Small intestine (tissue), 4 donors: ENCODE results near the gene ZFHX2. TPM values are rescaled to one million over a fixed set of nuclear protein-coding genes. Genes with fewer than 3 reads are reported as not detected.

Experiments
- polyA plus RNA-seq, 4 donors: library from polyadenylated mRNA; stranded (reverse) in 3 of 4; unstranded in 1 of 4; fragments of 200-250 nt in 3 of 4; fragments of 120-200 nt in 1 of 4; gene quantifications; one replicate each; pipeline versions ENCODE4 v1.2.1 to v1.2.3, GENCODE V29; 2013
- donor health status: healthy with polysubstance abuse.
- donor health status: Bipolar disorder and iron deficiency.
- donor health status: healthy.

The ZFHX2 gene
- polyA plus RNA-seq, 4 donors = 0.55 to 2.2 TPM; not detected in 2

Other genes starting within 250 kb of the ZFHX2 start
- 10 to 100 TPM in 2 of 4 donors, 1 to 10 TPM in 2; 6.7 to 27.0 (median 14.5) TPM for gene PPP1R3E, start 248.9 kb downstream of the ZFHX2 start, polyA plus RNA-seq
- gene BCL2L2, start 244.9 kb downstream of the ZFHX2 start, polyA plus RNA-seq = 10 to 100 TPM; 30.8 to 50.0 (median 37.7) TPM
- 100 to 1,000 TPM; 119 to 170 (median 147) TPM for gene PABPN1, start 230.3 kb downstream of the ZFHX2 start, polyA plus RNA-seq
- gene SLC22A17, start 198.9 kb downstream of the ZFHX2 start, polyA plus RNA-seq = 10 to 100 TPM in 2 of 4 donors, 1 to 10 TPM in 1, under 1 TPM in 1; 0.67 to 36.3 (median 7.4) TPM
- gene EFS, start 186.6 kb downstream of the ZFHX2 start, polyA plus RNA-seq = 10 to 100 TPM in 1 of 4 donors, 1 to 10 TPM in 1, under 1 TPM in 2; 0.54 to 11.5 (median 1.8) TPM
- gene IL25, start 179.0 kb downstream of the ZFHX2 start, polyA plus RNA-seq = not detected
- gene CMTM5, start 174.7 kb downstream of the ZFHX2 start, polyA plus RNA-seq = under 1 TPM in 2 of 4 donors, not detected in 2; 0.61 to 0.97 TPM
- 10 to 100 TPM in 1 of 4 donors, 1 to 10 TPM in 1, under 1 TPM in 2; 0.01 to 52.1 (median 1.1) TPM for gene MYH6, start 143.5 kb downstream of the ZFHX2 start, polyA plus RNA-seq
- gene MYH7, start 116.1 kb downstream of the ZFHX2 start, polyA plus RNA-seq = 1 to 10 TPM in 3 of 4 donors, under 1 TPM in 1; 0.37 to 8.6 (median 2.6) TPM
- gene NGDN, start 82.1 kb downstream of the ZFHX2 start, polyA plus RNA-seq = 10 to 100 TPM; 38.2 to 48.1 (median 45.2) TPM
- 10 to 100 TPM in 3 of 4 donors, 1 to 10 TPM in 1; 9.7 to 26.7 (median 15.5) TPM for gene THTPA, start 4.5 kb upstream of the ZFHX2 start, polyA plus RNA-seq
- 100 to 1,000 TPM in 3 of 4 donors, 10 to 100 TPM in 1; 80.4 to 376 (median 181) TPM for gene AP1G2, start 16.0 kb upstream of the ZFHX2 start, polyA plus RNA-seq
- 1 to 10 TPM in 2 of 4 donors, under 1 TPM in 1, not detected in 1; 0.43 to 4.0 (median 1.1) TPM for gene JPH4, start 27.0 kb upstream of the ZFHX2 start, polyA plus RNA-seq
- 1 to 10 TPM in 1 of 4 donors, under 1 TPM in 1, not detected in 2; 0.81 to 1.1 TPM for gene DHRS2, start 84.6 kb upstream of the ZFHX2 start, polyA plus RNA-seq